H1 (cell line): ENCODE data around the gene CEP350. TPM values are rescaled to one million over a fixed set of nuclear protein-coding genes. Genes with fewer than 3 reads are reported as not detected.

ENCODE experiments used
- CTCF ChIA-PET: fragments of 300-600 bp; sonication (Branson Sonifier 250); formaldehyde crosslinking; loops from one replicate; lab custom pipeline; 2021; ENCODE audit not compliant: partially characterized antibody; lab: Charles Lee
- POLR2A ChIA-PET: fragments of 300-600 bp; sonication (Branson Sonifier 250); formaldehyde crosslinking; loops from one replicate; lab custom pipeline; 2021; ENCODE audit warnings: inconsistent platforms; ENCODE audit not compliant: partially characterized antibody; lab: Charles Lee
- DNase-seq, 2 experiments: peaks; one replicate each; pipeline versions ENCODE4 v3.0.0 to v3.0.0-alpha.2; 2010 to 2022; ENCODE audit warnings: low spot score in 2 of 2, low read depth in 1 of 2, mixed read lengths in 1 of 2
- FAIRE-seq: peaks from 2 replicates; lab custom pipeline; 2011; peaks lifted over from hg19 to GRCh38; lab: Jason Lieb, UNC
- H2AFZ ChIP-seq: 2 replicates; pipeline ENCODE4 v1.8.1; 2012; ENCODE audit warnings: low read length, inconsistent platforms
- H2AK5ac ChIP-seq: 2 replicates; pipeline ENCODE4 v1.6.1; 2013; ENCODE audit warnings: low read depth, low read length
- H2BK120ac ChIP-seq: replicated peaks from 2 replicates; pipeline ENCODE3; 2013; ENCODE audit warnings: low read depth, low read length, inconsistent platforms
- H2BK12ac ChIP-seq: 2 replicates; pipeline ENCODE4 v1.6.1; 2013; ENCODE audit warnings: low read depth, low read length
- H2BK15ac ChIP-seq: 2 replicates; pipeline ENCODE4 v1.6.1; 2013; ENCODE audit warnings: low read length
- H2BK20ac ChIP-seq: 2 replicates; pipeline ENCODE4 v1.6.1; 2013; ENCODE audit warnings: low read length
- H2BK5ac ChIP-seq: 2 replicates; pipeline ENCODE4 v1.6.1; 2013; ENCODE audit warnings: low read depth, low read length
- H3K14ac ChIP-seq: 2 replicates; pipeline ENCODE4 v1.6.1; 2013; ENCODE audit warnings: inconsistent platforms; ENCODE audit not compliant: insufficient read length
- H3K18ac ChIP-seq: 2 replicates; pipeline ENCODE4 v1.6.1; 2013; ENCODE audit warnings: low read length; ENCODE audit errors: extremely low read depth
- H3K23ac ChIP-seq: 2 replicates; pipeline ENCODE4 v1.6.1; 2013; ENCODE audit warnings: inconsistent platforms; ENCODE audit not compliant: insufficient read length
- H3K23me2 ChIP-seq: 2 replicates; pipeline ENCODE4 v1.6.1; 2013; ENCODE audit warnings: low read depth, low read length
- H3K27ac ChIP-seq: 2 replicates; pipeline ENCODE4 v1.6.1; 2011; ENCODE audit warnings: low read depth, low read length, inconsistent platforms
- H3K27me3 ChIP-seq, 4 experiments: replicated peaks in 1 of 4; 1 replicate in 1 of 4; 2 replicates in 3 of 4; pipeline versions ENCODE4 v1.6.1 to v1.8.1; 2011 to 2013; ENCODE audit warnings: low read length in 3 of 4, mild to moderate bottlenecking in 3 of 4, inconsistent platforms in 2 of 4, mixed read lengths in 2 of 4, moderate library complexity in 1 of 4; ENCODE audit not compliant: control insufficient read depth in 3 of 4, insufficient read depth in 3 of 4; ENCODE audit errors: extremely low read depth in 1 of 4
- H3K36me3 ChIP-seq, 4 experiments: 2 replicates each; pipeline versions ENCODE4 v1.6.1 to v1.8.1; 2011 to 2013; ENCODE audit warnings: mild to moderate bottlenecking in 4 of 4, low read length in 3 of 4, moderate library complexity in 2 of 4, control low read depth in 1 of 4, inconsistent platforms in 1 of 4; ENCODE audit not compliant: insufficient read depth in 4 of 4, control insufficient read depth in 2 of 4
- H3K4ac ChIP-seq: replicated peaks from 2 replicates; pipeline ENCODE3; 2013; ENCODE audit warnings: low read length, low read depth, mixed read lengths, inconsistent platforms; ENCODE audit not compliant: insufficient read length
- H3K4me1 ChIP-seq, 4 experiments: replicated peaks in 1 of 4; 1 replicate in 1 of 4; 2 replicates in 3 of 4; pipeline versions ENCODE4 v1.6.1 to v1.8.1; 2011 to 2013; ENCODE audit warnings: low read length in 3 of 4, inconsistent platforms in 2 of 4, mixed read lengths in 1 of 4; ENCODE audit not compliant: insufficient read depth in 4 of 4, control insufficient read depth in 3 of 4
- H3K4me2 ChIP-seq, 2 experiments: 2 replicates each; pipeline versions ENCODE4 v1.6.1 to v1.8.1; 2011 to 2013; ENCODE audit warnings: low read depth in 2 of 2, low read length in 2 of 2, control low read depth in 1 of 2, inconsistent platforms in 1 of 2, mild to moderate bottlenecking in 1 of 2; ENCODE audit not compliant: insufficient read depth in 1 of 2
- H3K4me3 ChIP-seq, 4 experiments: fragments of 200-600, 300-600 bp in 1 of 4; sonication (generic), shearing (Covaris generic), sonication (Bioruptor Twin) in 1 of 4; 2 replicates each; pipeline versions ENCODE4 v1.5.1 to v1.8.1; 2011 to 2016; ENCODE audit warnings: low read length in 4 of 4, low read depth in 3 of 4, control low read depth in 2 of 4, inconsistent platforms in 2 of 4, mild to moderate bottlenecking in 2 of 4, mixed read lengths in 1 of 4, moderate library complexity in 1 of 4; ENCODE audit not compliant: insufficient read depth in 2 of 4; ENCODE audit errors: extremely low read depth in 1 of 4
- H3K56ac ChIP-seq: replicated peaks from 2 replicates; pipeline ENCODE3; 2013; ENCODE audit warnings: low read depth, mild to moderate bottlenecking, mixed read lengths, low read length, inconsistent platforms; ENCODE audit not compliant: insufficient read length
- H3K79me1 ChIP-seq: 2 replicates; pipeline ENCODE4 v1.6.1; 2013; ENCODE audit warnings: low read depth, low read length, control low read depth
- H3K79me2 ChIP-seq, 2 experiments: 2 replicates each; pipeline versions ENCODE4 v1.6.1 to v1.8.1; 2012 to 2013; ENCODE audit warnings: low read length in 2 of 2, mild to moderate bottlenecking in 2 of 2, inconsistent platforms in 1 of 2; ENCODE audit not compliant: insufficient read depth in 2 of 2, control insufficient read depth in 1 of 2
- H3K9ac ChIP-seq, 4 experiments: replicated peaks in 1 of 4; 1 replicate in 1 of 4; 2 replicates in 3 of 4; pipeline versions ENCODE4 v1.6.1 to v1.8.1; 2011 to 2013; ENCODE audit warnings: low read depth in 3 of 4, low read length in 3 of 4, control low read depth in 2 of 4, mild to moderate bottlenecking in 2 of 4, moderate library complexity in 2 of 4, inconsistent platforms in 1 of 4; ENCODE audit errors: extremely low read depth in 1 of 4
- H3K9me3 ChIP-seq, 2 experiments: 2 replicates each; pipeline versions ENCODE4 v1.6.1 to v1.8.1; 2012 to 2013; ENCODE audit warnings: mild to moderate bottlenecking in 2 of 2, moderate library complexity in 2 of 2, control low read depth in 1 of 2, inconsistent platforms in 1 of 2, low read depth in 1 of 2, low read length in 1 of 2, mixed read lengths in 1 of 2; ENCODE audit not compliant: insufficient read depth in 2 of 2
- H4K20me1 ChIP-seq, 2 experiments: replicated peaks in 1 of 2; 2 replicates each; pipeline versions ENCODE3 to v1.8.1; 2011 to 2013; ENCODE audit warnings: inconsistent platforms in 2 of 2, low read length in 2 of 2, mild to moderate bottlenecking in 1 of 2; ENCODE audit not compliant: insufficient read depth in 2 of 2, control insufficient read depth in 1 of 2
- H4K5ac ChIP-seq: 2 replicates; pipeline ENCODE4 v1.6.1; 2013; ENCODE audit warnings: low read length, low read depth, mixed read lengths, inconsistent platforms; ENCODE audit not compliant: insufficient read length
- H4K8ac ChIP-seq: 2 replicates; pipeline ENCODE4 v1.8.0; 2013; ENCODE audit warnings: mild to moderate bottlenecking, moderate library complexity, low read length, inconsistent platforms; ENCODE audit not compliant: insufficient read depth; ENCODE audit errors: extremely low read depth
- H4K91ac ChIP-seq: replicated peaks from 2 replicates; pipeline ENCODE3; 2013; ENCODE audit warnings: low read length, mixed read lengths, inconsistent platforms; ENCODE audit not compliant: insufficient read length
- CBX5 ChIP-seq: fragments of 300-800, 300-1000 bp; sonication (generic); IDR thresholded peaks from 2 replicates; pipeline ENCODE4 v1.7.1; 2016; ENCODE audit warnings: antibody characterized with exemption, low read length, low read depth
- CREB1 ChIP-seq: IDR thresholded peaks from 2 replicates; pipeline ENCODE4 v1.6.1; 2012; ENCODE audit warnings: inconsistent platforms
- FOSL1 ChIP-seq: IDR thresholded peaks from 2 replicates; pipeline ENCODE4 v1.6.1; 2011; ENCODE audit warnings: mild to moderate bottlenecking, low read depth, low read length, moderate library complexity; ENCODE audit not compliant: insufficient read depth
- KDM1A ChIP-seq: fragments of 200-600, 300-600 bp; sonication (generic); IDR thresholded peaks from 2 replicates; pipeline ENCODE4 v1.7.1; 2016; ENCODE audit warnings: mild to moderate bottlenecking, low read length, borderline replicate concordance
- MAX ChIP-seq: IDR thresholded peaks from 2 replicates; pipeline ENCODE4 v1.6.1; 2012; ENCODE audit warnings: inconsistent platforms
- NRF1 ChIP-seq: IDR thresholded peaks from 2 replicates; pipeline ENCODE4 v1.6.1; 2011; ENCODE audit warnings: mild to moderate bottlenecking, low read depth, low read length, improper control_type of control experiment
- RBBP5 ChIP-seq: IDR thresholded peaks from 2 replicates; pipeline ENCODE4 v1.7.1; 2012; ENCODE audit warnings: low read depth, mild to moderate bottlenecking, inconsistent platforms, low read length, moderate library complexity, borderline replicate concordance
- TCF12 ChIP-seq: IDR thresholded peaks from 2 replicates; pipeline ENCODE4 v1.6.1; 2011; ENCODE audit warnings: low read depth, mild to moderate bottlenecking, low read length
- polyA plus RNA-seq, 7 experiments: library from polyadenylated mRNA; depleted of rRNA in 3 of 7; stranded (reverse) in 5 of 7; unstranded in 2 of 7; fragments of >200 nt in 5 of 7; fragments of 200-250 nt in 2 of 7; gene quantifications; 1 replicate in 5 of 7; 2 replicates in 1 of 7; 4 replicates in 1 of 7; pipeline versions ENCODE4 v1.2.1 to v1.2.3, GENCODE V29; 2011 to 2013; ENCODE audit warnings: missing spikeins in 2 of 7, mixed read lengths in 2 of 7
- total RNA-seq: library from RNA; stranded (reverse); fragmentation: NEBNext Ultra II Directional; extraction: Animal tissue kit (Norgen Biotek cat#: 25700); gene quantifications from 2 replicates; pipeline ENCODE4 v1.2.1, GENCODE V29; 2021
- TF ChIP-seq, protein P1 (sequence below): IDR thresholded peaks from 2 replicates; pipeline ENCODE4 v1.6.1; 2012; ENCODE audit warnings: low read length, inconsistent platforms

Gene CEP350
- total and polyA plus RNA-seq, 2 of the 8 experiments (the other 6 are each of a cell fraction or from before 2014, with no cell fraction given), result 5.6 to 39.4 TPM

GRCh38 chr1:179966551-179966950, 11.9 kb downstream of the CEP350 start:
- no peak overlapping the region for H3K4me2 ChIP-seq
- H3K9ac ChIP-seq, result no peak overlapping the region
- no peak for FAIRE-seq
- no peak overlapping the region for H4K8ac ChIP-seq
- H2AFZ ChIP-seq, result no peak overlapping the region
- no peaks in the 10 kb centered on the region for H3K9me3 ChIP-seq
- H3K79me1 ChIP-seq, result peaks cover 2% of the 10 kb centered on the region
- H3K56ac ChIP-seq, result no peak overlapping the region
- H2BK12ac ChIP-seq, result no peak overlapping the region
- H2BK20ac ChIP-seq, result no peak overlapping the region
- no peak for DNase-seq
- no peak overlapping the region for H3K14ac ChIP-seq
- H3K79me2 ChIP-seq, result peaks cover 0 to 93% of the 10 kb centered on the region in 2 experiments; a peak in 3 of 4 replicates
- H3K27ac ChIP-seq, result no peak overlapping the region
- no peak overlapping the region for H2BK15ac ChIP-seq
- no peak overlapping the region for H3K4ac ChIP-seq
- no peak overlapping the region for H3K23ac ChIP-seq
- no peak overlapping the region for H3K18ac ChIP-seq
- H2BK5ac ChIP-seq, result no peak overlapping the region
- no peak overlapping the region for H4K5ac ChIP-seq
- no peaks in the 10 kb centered on the region for H3K23me2 ChIP-seq
- no peak overlapping the region for H4K91ac ChIP-seq
- H2AK5ac ChIP-seq, result no peak overlapping the region
- ChIA-PET CTCF (interaction anchor here (1.8 kb wide), 1 partner anchor 11 kb away, joined by 5 read pairs; no protein-coding TSS in a partner anchor), POLR2A (interaction anchor here (0.7 to 0.8 kb wide), 2 partner anchors 12 to 84 kb away, joined by 3 read pairs; partner anchors contain the start of genes CEP350 and TOR1AIP1)
- H3K4me1 ChIP-seq, result no peaks in the 10 kb centered on the region
- H3K27me3 ChIP-seq, result no peaks in the 10 kb centered on the region
- peaks cover 0 to 1% of the 10 kb centered on the region in 2 experiments for H4K20me1 ChIP-seq
- H3K4me3 ChIP-seq, result no peak overlapping the region
- TF ChIP-seq CREB1 (no peak), TCF12 (no peak), FOSL1 (no peak), CBX5 (no peak), MAX (no peak), NRF1 (no peak), KDM1A (no peak), RBBP5 (no peak)
- TF ChIP-seq, protein P1, sequence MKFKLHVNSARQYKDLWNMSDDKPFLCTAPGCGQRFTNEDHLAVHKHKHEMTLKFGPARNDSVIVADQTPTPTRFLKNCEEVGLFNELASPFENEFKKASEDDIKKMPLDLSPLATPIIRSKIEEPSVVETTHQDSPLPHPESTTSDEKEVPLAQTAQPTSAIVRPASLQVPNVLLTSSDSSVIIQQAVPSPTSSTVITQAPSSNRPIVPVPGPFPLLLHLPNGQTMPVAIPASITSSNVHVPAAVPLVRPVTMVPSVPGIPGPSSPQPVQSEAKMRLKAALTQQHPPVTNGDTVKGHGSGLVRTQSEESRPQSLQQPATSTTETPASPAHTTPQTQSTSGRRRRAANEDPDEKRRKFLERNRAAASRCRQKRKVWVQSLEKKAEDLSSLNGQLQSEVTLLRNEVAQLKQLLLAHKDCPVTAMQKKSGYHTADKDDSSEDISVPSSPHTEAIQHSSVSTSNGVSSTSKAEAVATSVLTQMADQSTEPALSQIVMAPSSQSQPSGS, result no peak
- H2BK120ac ChIP-seq, result no peak overlapping the region
- no peaks in the 10 kb centered on the region; a peak in 1 of 8 replicates for H3K36me3 ChIP-seq
